NCI-H1105 (cell line): ENCODE results near the gene CAMK1D.

Experiments used
- DNase-seq: peaks from one replicate; lab custom pipeline; 2025; lab: John Stamatoyannopoulos, UW

CAMK1D gene

GRCh38 chr10:12769323-12770044, 420.1 kb downstream of the CAMK1D start:
- no peak for DNase-seq

- no peak for DNase-seq
Measured at GRCh38 chr10:12771981-12772760, 422.8 kb downstream of the CAMK1D start.

GRCh38 chr10:12772797-12773587, 423.6 kb downstream of the CAMK1D start:
- DNase-seq = no peak

GRCh38 chr10:12774204-12774894, 425.0 kb downstream of the CAMK1D start:
- DNase-seq = no peak

- DNase-seq = no peak
Measured at GRCh38 chr10:12777840-12778585, 428.7 kb downstream of the CAMK1D start.

GRCh38 chr10:12780634-12781601, 431.6 kb downstream of the CAMK1D start:
- no peak for DNase-seq

- no peak for DNase-seq
Measured at GRCh38 chr10:12781976-12782375, 432.6 kb downstream of the CAMK1D start.

GRCh38 chr10:12782537-12782936, 433.2 kb downstream of the CAMK1D start:
- no peak for DNase-seq

GRCh38 chr10:12783293-12783692, 433.9 kb downstream of the CAMK1D start:
- no peak for DNase-seq

- no peak for DNase-seq
Measured at GRCh38 chr10:12784646-12785045, 435.3 kb downstream of the CAMK1D start.

GRCh38 chr10:12785415-12785831, 436.1 kb downstream of the CAMK1D start:
- DNase-seq = no peak

- no peak for DNase-seq
Measured at GRCh38 chr10:12787297-12787696, 437.9 kb downstream of the CAMK1D start.

- DNase-seq = no peak
Measured at GRCh38 chr10:12788277-12788676, 438.9 kb downstream of the CAMK1D start.

GRCh38 chr10:12790270-12790669, 440.9 kb downstream of the CAMK1D start:
- DNase-seq = no peak

GRCh38 chr10:12791728-12792127, 442.4 kb downstream of the CAMK1D start:
- no peak for DNase-seq

GRCh38 chr10:12792889-12793556, 443.7 kb downstream of the CAMK1D start:
- DNase-seq = no peak

GRCh38 chr10:12795315-12796110, 446.2 kb downstream of the CAMK1D start:
- no peak for DNase-seq

- no peak for DNase-seq
Measured at GRCh38 chr10:12796401-12797160, 447.2 kb downstream of the CAMK1D start.
